ENCODE data around the gene ZNF467.

The ZNF467 gene

DNA sequence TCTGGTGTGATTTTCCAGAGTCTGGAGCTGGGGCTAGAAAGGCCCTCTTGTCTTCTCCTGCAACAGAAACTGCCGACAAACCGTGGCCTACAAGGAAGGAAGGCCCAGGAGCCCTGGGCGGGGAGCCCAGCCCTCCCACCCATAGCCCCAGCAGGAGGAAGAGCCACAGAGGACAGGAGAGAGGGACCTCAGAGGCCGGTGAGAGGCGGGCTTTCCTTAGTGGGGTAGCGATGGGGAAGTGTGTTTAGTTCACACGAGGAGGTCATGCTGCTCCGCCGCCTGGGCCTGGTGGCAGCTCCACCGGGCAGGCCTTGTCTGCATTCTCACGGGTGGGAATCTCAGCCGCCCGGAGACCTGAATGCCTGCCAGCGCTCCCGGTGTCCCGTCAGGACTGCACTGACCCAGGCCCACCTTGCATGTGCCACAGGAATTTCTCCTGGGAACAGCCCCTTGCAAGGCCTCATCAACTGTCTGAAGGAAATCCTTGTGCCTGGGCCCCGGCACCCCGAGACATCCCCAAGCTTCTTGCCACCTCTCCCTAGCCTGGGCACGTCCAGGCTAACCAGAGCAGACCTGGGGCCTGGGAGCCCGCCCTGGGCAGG, 50.9 kb downstream of the ZNF467 start:
- peaks cover 41 to 42% of the 10 kb centered on the region in 2 donors for H3K36me3 ChIP-seq (ENCODE audit: control insufficient read depth in 2 of 2, insufficient read depth in 2 of 2, low read length in 2 of 2)
- peaks cover 26% of the 10 kb centered on the region for H3K4me1 ChIP-seq (ENCODE audit: control insufficient read depth, insufficient read depth, low read length)
- no peaks in the 10 kb centered on the region for H3K9me3 ChIP-seq (ENCODE audit: control insufficient read depth in 2 of 2, low read length in 2 of 2)
- H3K4me3 ChIP-seq (ENCODE audit: low read length in 2 of 2), result no peak overlapping the region
- H3K9ac ChIP-seq (ENCODE audit: low read length in 2 of 2), result no peak overlapping the region
- H3K27ac ChIP-seq (ENCODE audit: low read length), result no peak overlapping the region
- no peaks in the 10 kb centered on the region for H3K27me3 ChIP-seq (ENCODE audit: control insufficient read depth in 1 of 2, insufficient read depth in 2 of 2, low read length in 2 of 2)

DNA sequence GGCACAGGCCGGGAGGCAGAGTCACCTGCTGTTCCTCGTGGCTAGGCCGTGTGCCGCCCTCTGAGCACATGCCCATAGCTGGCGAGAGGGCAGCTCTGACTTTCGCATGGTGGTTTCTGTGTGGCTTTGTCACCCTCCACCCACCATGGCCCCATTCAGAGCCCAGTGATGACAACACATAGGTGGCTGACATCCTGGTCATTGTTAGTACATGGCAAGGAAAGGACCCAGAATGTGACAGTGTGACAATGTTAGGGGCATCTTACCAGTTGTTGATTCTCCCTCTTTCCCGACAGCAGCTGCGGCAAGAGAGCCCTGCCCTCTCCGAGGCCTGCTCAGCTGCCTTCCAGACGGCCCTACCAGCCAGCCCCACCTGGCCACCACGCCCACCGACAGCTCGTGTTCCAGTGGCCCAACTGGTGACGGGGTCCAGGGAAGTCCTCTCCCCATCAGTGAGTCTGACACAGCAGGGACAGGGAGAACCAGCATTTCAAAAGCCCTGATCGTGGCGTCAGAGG, 52.2 kb downstream of the ZNF467 start:
- Histone ChIP-seq H3K4me3 (ENCODE audit: low read length in 2 of 2) (no peak overlapping the region), H3K4me1 (ENCODE audit: control insufficient read depth, insufficient read depth, low read length) (peaks cover 25% of the 10 kb centered on the region), H3K9ac (ENCODE audit: low read length in 2 of 2) (no peak overlapping the region), H3K36me3 (ENCODE audit: control insufficient read depth in 2 of 2, insufficient read depth in 2 of 2, low read length in 2 of 2) (peaks cover 41 to 42% of the 10 kb centered on the region in 2 donors), H3K9me3 (ENCODE audit: control insufficient read depth in 2 of 2, low read length in 2 of 2) (no peaks in the 10 kb centered on the region), H3K27ac (ENCODE audit: low read length) (no peak overlapping the region), H3K27me3 (ENCODE audit: control insufficient read depth in 1 of 2, insufficient read depth in 2 of 2, low read length in 2 of 2) (no peaks in the 10 kb centered on the region)

DNA sequence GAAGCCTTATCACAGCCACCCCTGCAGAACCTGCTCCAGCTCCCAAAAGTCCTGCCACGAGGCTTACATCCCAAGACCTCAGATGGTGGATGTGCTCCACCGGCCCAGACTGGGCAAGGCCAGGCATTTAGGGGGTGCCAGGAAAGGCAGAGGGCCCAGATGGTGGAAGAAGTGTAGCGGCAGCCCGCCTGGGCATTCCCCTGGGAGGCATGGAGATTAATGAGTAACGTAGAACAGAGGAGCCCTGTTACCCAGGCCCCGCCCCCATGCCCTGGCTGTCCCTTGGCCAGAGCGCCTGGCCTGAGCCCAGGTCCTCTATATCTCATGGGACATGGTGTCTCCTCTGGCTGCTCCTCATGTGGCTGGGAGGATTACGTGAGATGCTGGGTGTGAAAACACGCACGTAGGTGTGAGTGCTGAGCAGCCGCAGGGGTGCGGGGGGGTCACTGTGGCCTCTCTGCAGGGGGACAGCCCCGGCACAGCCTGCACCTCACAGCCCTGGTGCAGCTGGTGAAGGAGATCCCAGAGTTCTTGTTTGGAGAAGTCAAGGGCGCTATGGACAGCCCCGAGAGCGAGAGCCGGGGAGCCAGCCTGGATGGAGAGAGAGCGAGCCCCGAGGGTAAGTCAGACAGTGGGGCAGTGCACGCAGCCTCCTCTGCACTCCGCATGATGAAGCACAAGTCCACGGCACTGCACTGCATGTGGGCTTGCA, 52.9 kb downstream of the ZNF467 start:
- no peak overlapping the region for H3K9ac ChIP-seq (ENCODE audit: low read length in 2 of 2)
- peaks cover 37% of the 10 kb centered on the region in 2 donors for H3K36me3 ChIP-seq (ENCODE audit: control insufficient read depth in 2 of 2, insufficient read depth in 2 of 2, low read length in 2 of 2)
- peak overlapping the region; percentile 18 for H3K27ac ChIP-seq (ENCODE audit: low read length)

DNA sequence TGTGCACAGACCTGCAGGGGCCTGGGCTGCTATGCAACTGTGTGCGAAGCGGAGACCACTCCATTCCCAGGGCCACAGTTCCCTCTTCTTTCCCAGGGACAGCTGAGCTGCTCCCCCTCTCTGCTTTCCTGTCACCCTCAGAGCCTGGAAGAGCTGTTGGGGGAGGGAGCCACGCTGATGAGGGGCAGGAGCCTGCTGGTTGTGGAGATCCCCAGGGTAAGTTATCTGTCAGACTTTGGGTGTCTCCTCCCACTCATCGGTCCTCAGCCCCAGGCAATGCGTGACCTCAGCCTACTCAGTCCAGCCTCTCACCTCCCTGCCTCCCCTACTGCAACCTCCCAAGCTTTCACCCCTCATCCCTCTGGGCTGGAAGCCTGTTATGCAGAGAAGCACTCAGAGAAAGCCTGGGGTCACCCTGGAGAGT, 53.5 kb downstream of the ZNF467 start:
- H3K4me1 ChIP-seq (ENCODE audit: control insufficient read depth, insufficient read depth, low read length), result peaks cover 37% of the 10 kb centered on the region
- no peak overlapping the region for H3K4me3 ChIP-seq (ENCODE audit: low read length in 2 of 2)
- no peaks in the 10 kb centered on the region for H3K9me3 ChIP-seq (ENCODE audit: control insufficient read depth in 2 of 2, low read length in 2 of 2)
- no peaks in the 10 kb centered on the region for H3K27me3 ChIP-seq (ENCODE audit: control insufficient read depth in 1 of 2, insufficient read depth in 2 of 2, low read length in 2 of 2)
- peaks cover 31 to 32% of the 10 kb centered on the region in 2 donors for H3K36me3 ChIP-seq (ENCODE audit: control insufficient read depth in 2 of 2, insufficient read depth in 2 of 2, low read length in 2 of 2)
- no peak overlapping the region for H3K9ac ChIP-seq (ENCODE audit: low read length in 2 of 2)
- peak overlapping the region; percentile 18 for H3K27ac ChIP-seq (ENCODE audit: low read length)

More for the DNA sequence above, 52.9 kb downstream of the ZNF467 start:
- H3K9me3 ChIP-seq (ENCODE audit: control insufficient read depth in 2 of 2, low read length in 2 of 2), result no peaks in the 10 kb centered on the region
- no peaks in the 10 kb centered on the region for H3K27me3 ChIP-seq (ENCODE audit: control insufficient read depth in 1 of 2, insufficient read depth in 2 of 2, low read length in 2 of 2)
- no peak overlapping the region for H3K4me3 ChIP-seq (ENCODE audit: low read length in 2 of 2)
- H3K4me1 ChIP-seq (ENCODE audit: control insufficient read depth, insufficient read depth, low read length), result peaks cover 32% of the 10 kb centered on the region

GRCh38 chr7:149719050-149719899, 54.1 kb downstream of the ZNF467 start:
- Histone ChIP-seq H3K9me3 (ENCODE audit: control insufficient read depth in 2 of 2, low read length in 2 of 2) (no peaks in the 10 kb centered on the region), H3K27ac (ENCODE audit: low read length) (peak overlapping the region; percentile 18), H3K9ac (ENCODE audit: low read length in 2 of 2) (no peak overlapping the region), H3K36me3 (ENCODE audit: control insufficient read depth in 2 of 2, insufficient read depth in 2 of 2, low read length in 2 of 2) (peaks cover 25 to 29% of the 10 kb centered on the region in 2 donors), H3K4me1 (ENCODE audit: control insufficient read depth, insufficient read depth, low read length) (peaks cover 37% of the 10 kb centered on the region), H3K4me3 (ENCODE audit: low read length in 2 of 2) (no peak overlapping the region), H3K27me3 (ENCODE audit: control insufficient read depth in 1 of 2, insufficient read depth in 2 of 2, low read length in 2 of 2) (no peaks in the 10 kb centered on the region)

GRCh38 chr7:149718730-149719049, 54.7 kb downstream of the ZNF467 start:
- Histone ChIP-seq H3K27ac (ENCODE audit: low read length) (no peak overlapping the region), H3K4me1 (ENCODE audit: control insufficient read depth, insufficient read depth, low read length) (peaks cover 43% of the 10 kb centered on the region), H3K27me3 (ENCODE audit: control insufficient read depth in 1 of 2, insufficient read depth in 2 of 2, low read length in 2 of 2) (no peaks in the 10 kb centered on the region), H3K9me3 (ENCODE audit: control insufficient read depth in 2 of 2, low read length in 2 of 2) (no peaks in the 10 kb centered on the region), H3K9ac (ENCODE audit: low read length in 2 of 2) (no peak overlapping the region), H3K4me3 (ENCODE audit: low read length in 2 of 2) (no peak overlapping the region), H3K36me3 (ENCODE audit: control insufficient read depth in 2 of 2, insufficient read depth in 2 of 2, low read length in 2 of 2) (peaks cover 20 to 24% of the 10 kb centered on the region in 2 donors)

DNA sequence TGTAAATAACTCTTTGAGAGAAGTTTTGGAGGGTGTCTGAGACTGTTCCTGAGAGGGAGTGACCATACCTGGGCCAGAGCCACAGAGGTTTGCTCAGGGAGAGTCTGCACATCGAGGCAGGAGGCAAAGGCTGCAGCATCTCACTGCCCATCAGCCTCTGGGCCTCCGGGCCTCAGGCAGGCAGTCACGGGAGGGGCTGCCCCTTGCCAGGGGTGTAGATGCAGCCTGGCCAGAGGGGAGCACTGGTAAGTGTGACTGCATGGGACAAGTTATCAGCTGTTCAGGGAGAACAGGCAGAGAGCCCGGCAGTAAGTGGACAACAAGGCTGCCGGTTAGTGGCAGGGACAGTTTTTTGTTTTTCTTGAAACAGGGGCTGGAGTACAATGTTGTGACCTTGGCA, 55.9 kb downstream of the ZNF467 start:
- Histone ChIP-seq H3K36me3 (ENCODE audit: control insufficient read depth in 2 of 2, insufficient read depth in 2 of 2, low read length in 2 of 2) (peaks cover 8 to 16% of the 10 kb centered on the region in 2 donors), H3K4me3 (ENCODE audit: low read length in 2 of 2) (no peak overlapping the region), H3K27me3 (ENCODE audit: control insufficient read depth in 1 of 2, insufficient read depth in 2 of 2, low read length in 2 of 2) (no peaks in the 10 kb centered on the region), H3K9me3 (ENCODE audit: control insufficient read depth in 2 of 2, low read length in 2 of 2) (no peaks in the 10 kb centered on the region), H3K27ac (ENCODE audit: low read length) (no peak overlapping the region), H3K9ac (ENCODE audit: low read length in 2 of 2) (no peak overlapping the region), H3K4me1 (ENCODE audit: control insufficient read depth, insufficient read depth, low read length) (peaks cover 43% of the 10 kb centered on the region)

DNA sequence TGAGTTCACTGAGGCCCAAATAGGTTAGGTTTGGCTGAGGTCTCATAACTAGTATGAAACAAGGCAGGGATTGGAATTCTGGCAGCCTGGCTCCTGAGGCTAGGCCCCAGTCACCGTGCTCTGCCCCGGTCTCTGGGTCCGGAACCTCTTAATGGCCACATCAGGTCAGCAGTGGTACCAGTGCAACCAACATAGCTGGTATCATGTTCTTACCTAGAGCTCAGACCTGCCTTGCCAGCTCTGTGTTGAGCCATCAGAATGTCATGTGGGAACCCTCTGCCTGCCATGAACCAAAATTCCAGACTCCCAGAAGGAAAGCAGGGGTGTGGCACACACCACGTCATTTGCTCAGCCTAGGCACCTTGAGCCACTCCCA, 56.5 kb downstream of the ZNF467 start:
- Histone ChIP-seq H3K36me3 (ENCODE audit: control insufficient read depth in 2 of 2, insufficient read depth in 2 of 2, low read length in 2 of 2) (peaks cover 6 to 14% of the 10 kb centered on the region in 2 donors), H3K4me1 (ENCODE audit: control insufficient read depth, insufficient read depth, low read length) (peaks cover 43% of the 10 kb centered on the region), H3K27ac (ENCODE audit: low read length) (peak overlapping the region; percentile 74)

DNA sequence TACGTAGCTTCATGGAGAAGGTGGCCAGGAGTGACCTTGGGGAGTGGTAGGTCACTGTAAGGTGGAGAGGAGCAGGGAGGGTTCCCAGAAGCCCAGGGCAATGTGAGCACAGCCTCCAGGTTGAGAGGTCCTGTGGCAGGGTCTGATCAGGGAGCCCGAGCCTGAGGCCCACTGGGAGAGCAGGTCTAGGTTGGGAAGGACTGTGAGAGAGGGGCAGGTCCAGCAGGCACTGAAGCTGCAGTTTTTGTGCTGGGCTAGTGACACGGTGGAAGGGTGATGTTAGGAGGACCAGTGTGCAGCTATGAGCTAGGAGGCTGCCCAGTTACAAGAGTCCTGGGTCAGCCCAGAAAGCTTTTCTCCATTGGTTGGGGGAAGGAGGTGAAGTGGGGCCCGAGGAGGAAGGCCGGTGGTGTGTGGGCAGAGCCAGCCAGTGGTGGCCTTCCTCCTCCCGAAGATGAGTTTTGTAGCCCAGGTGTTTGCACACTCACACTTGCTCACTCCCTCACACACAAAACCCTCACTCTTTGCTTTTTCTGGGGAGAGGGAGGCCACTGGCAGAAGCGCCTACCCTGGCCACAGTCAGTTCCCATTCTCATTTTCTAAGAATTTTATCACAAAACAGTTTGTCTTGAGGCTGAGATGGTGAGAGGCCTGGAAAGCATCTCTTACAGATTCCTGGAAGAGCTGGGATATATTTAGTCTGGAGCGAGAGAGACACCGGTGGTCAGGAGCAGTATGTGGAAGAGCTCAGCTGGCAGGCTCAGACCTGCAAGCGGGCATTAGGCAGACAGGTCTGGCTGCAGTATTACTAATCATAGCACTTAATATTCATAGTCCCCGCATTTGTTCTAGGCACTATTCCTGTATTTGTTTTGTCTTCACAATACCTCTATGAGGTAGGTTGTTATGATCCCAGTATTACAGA, 57.1 kb downstream of the ZNF467 start:
- Histone ChIP-seq H3K36me3 (ENCODE audit: control insufficient read depth in 2 of 2, insufficient read depth in 2 of 2, low read length in 2 of 2) (peaks cover 2 to 8% of the 10 kb centered on the region in 2 donors), H3K9ac (ENCODE audit: low read length in 2 of 2) (peak overlapping the region in 1 of 2 donors; percentile 73), H3K27me3 (ENCODE audit: control insufficient read depth in 1 of 2, insufficient read depth in 2 of 2, low read length in 2 of 2) (no peaks in the 10 kb centered on the region), H3K27ac (ENCODE audit: low read length) (peak overlapping the region; percentile 74), H3K4me3 (ENCODE audit: low read length in 2 of 2) (peak overlapping the region; percentile 73 to 84), H3K9me3 (ENCODE audit: control insufficient read depth in 2 of 2, low read length in 2 of 2) (peaks cover 0 to 1% of the 10 kb centered on the region in 2 donors), H3K4me1 (ENCODE audit: control insufficient read depth, insufficient read depth, low read length) (peaks cover 43% of the 10 kb centered on the region)

More for the DNA sequence above, 56.5 kb downstream of the ZNF467 start:
- H3K27me3 ChIP-seq (ENCODE audit: control insufficient read depth in 1 of 2, insufficient read depth in 2 of 2, low read length in 2 of 2), result no peaks in the 10 kb centered on the region
- no peak overlapping the region for H3K9ac ChIP-seq (ENCODE audit: low read length in 2 of 2)
- no peaks in the 10 kb centered on the region for H3K9me3 ChIP-seq (ENCODE audit: control insufficient read depth in 2 of 2, low read length in 2 of 2)
- no peak overlapping the region for H3K4me3 ChIP-seq (ENCODE audit: low read length in 2 of 2)

- Histone ChIP-seq H3K36me3 (ENCODE audit: control insufficient read depth in 2 of 2, insufficient read depth in 2 of 2, low read length in 2 of 2) (peaks cover 0 to 4% of the 10 kb centered on the region in 2 donors), H3K27me3 (ENCODE audit: control insufficient read depth in 1 of 2, insufficient read depth in 2 of 2, low read length in 2 of 2) (no peaks in the 10 kb centered on the region), H3K4me3 (ENCODE audit: low read length in 2 of 2) (peak overlapping the region; percentile 73 to 84), H3K4me1 (ENCODE audit: control insufficient read depth, insufficient read depth, low read length) (peaks cover 41% of the 10 kb centered on the region), H3K27ac (ENCODE audit: low read length) (peak overlapping the region; percentile 74), H3K9me3 (ENCODE audit: control insufficient read depth in 2 of 2, low read length in 2 of 2) (peaks cover 0 to 8% of the 10 kb centered on the region in 2 donors), H3K9ac (ENCODE audit: low read length in 2 of 2) (peak overlapping the region; percentile 73 to 76)
Measured at GRCh38 chr7:149715476-149715875, 57.9 kb downstream of the ZNF467 start.

Measured in stomach smooth muscle (tissue), 2 donors.